ENCODE data around the gene SETBP1.

SETBP1 gene

GRCh38 chr18:44714376-44714775, 33.7 kb downstream of the SETBP1 start:
- ChIA-PET CTCF (no interaction called here), POLR2A (interaction anchor here (1.2 kb wide), 1 partner anchor 34 kb away, joined by 3 read pairs; the partner anchor contains the start of gene SETBP1)
- Histone ChIP-seq H3K4me3 (ENCODE audit: low read depth, low read length) (no peak overlapping the region), H3K4me1 (ENCODE audit: control insufficient read depth, insufficient read depth, low read length) (no peaks in the 10 kb centered on the region; the same call in 1 of the 2 replicates), H3K27ac (ENCODE audit: extremely low read depth, low read depth, low read length) (no peak overlapping the region), H3K9me3 (ENCODE audit: control insufficient read depth, insufficient read depth, low read depth, low read length) (no peaks in the 10 kb centered on the region), H3K36me3 (ENCODE audit: control insufficient read depth in 2 of 2, insufficient read depth in 1 of 2, low read length in 2 of 2) (peaks cover 0 to 6% of the 10 kb centered on the region in 2 experiments; a peak in 2 of 3 replicates)
- no peak for TF ChIP-seq ZNF426 (tag by site-specific recombination; IDR thresholded peaks at IDR 0.05)
- no peak for TF ChIP-seq KLF8 (tag by site-specific recombination; IDR thresholded peaks at IDR 0.05)
- TF ChIP-seq ZNF416 (tag by site-specific recombination; IDR thresholded peaks at IDR 0.05) = no peak
- TF ChIP-seq ZNF707 (tag by site-specific recombination; IDR thresholded peaks at IDR 0.05) = no peak
- TF ChIP-seq, protein P1, sequence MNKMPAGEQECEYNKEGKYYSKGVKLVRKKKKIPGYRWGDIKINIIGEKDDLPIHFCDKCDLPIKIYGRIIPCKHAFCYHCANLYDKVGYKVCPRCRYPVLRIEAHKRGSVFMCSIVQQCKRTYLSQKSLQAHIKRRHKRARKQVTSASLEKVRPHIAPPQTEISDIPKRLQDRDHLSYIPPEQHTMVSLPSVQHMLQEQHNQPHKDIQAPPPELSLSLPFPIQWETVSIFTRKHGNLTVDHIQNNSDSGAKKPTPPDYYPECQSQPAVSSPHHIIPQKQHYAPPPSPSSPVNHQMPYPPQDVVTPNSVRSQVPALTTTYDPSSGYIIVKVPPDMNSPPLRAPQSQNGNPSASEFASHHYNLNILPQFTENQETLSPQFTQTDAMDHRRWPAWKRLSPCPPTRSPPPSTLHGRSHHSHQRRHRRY (tag by site-specific recombination; IDR thresholded peaks at IDR 0.05) = no peak
- no peak for TF ChIP-seq ZBTB1 (tag by site-specific recombination; IDR thresholded peaks at IDR 0.05)
- TF ChIP-seq ZNF529 (tag by site-specific recombination; IDR thresholded peaks at IDR 0.05; ENCODE audit: insufficient replicate concordance) = no peak
- no peak for TF ChIP-seq ZNF768 (tag by site-specific recombination; IDR thresholded peaks at IDR 0.05)
- TF ChIP-seq ZNF341 (tag by site-specific recombination; IDR thresholded peaks at IDR 0.05; ENCODE audit: low read depth) = no peak
- no peak for TF ChIP-seq ZXDB (tag by site-specific recombination; IDR thresholded peaks at IDR 0.05)
- no peak for TF ChIP-seq ZNF585B (tag by site-specific recombination; IDR thresholded peaks at IDR 0.05)

- TF ChIP-seq ZFP3 (tag by site-specific recombination; IDR thresholded peaks at IDR 0.05; ENCODE audit: low read depth) (no peak), MYNN (tag by site-specific recombination; IDR thresholded peaks at IDR 0.05; ENCODE audit: borderline replicate concordance) (no peak), ZNF362 (tag by site-specific recombination; IDR thresholded peaks at IDR 0.05) (no peak), KLF10 (tag by site-specific recombination; IDR thresholded peaks at IDR 0.05) (no peak), ZNF624 (tag by site-specific recombination; IDR thresholded peaks at IDR 0.05) (no peak), KLF17 (tag by site-specific recombination; IDR thresholded peaks at IDR 0.05) (no peak), ZNF341 (tag by site-specific recombination; IDR thresholded peaks at IDR 0.05; ENCODE audit: low read depth) (no peak), REST (tag by site-specific recombination; IDR thresholded peaks at IDR 0.05) (no peak), ZNF423 (tag by site-specific recombination; IDR thresholded peaks at IDR 0.05) (no peak), GLIS2 (tag by site-specific recombination; IDR thresholded peaks at IDR 0.05) (no peak)
- TF ChIP-seq, protein P2, sequence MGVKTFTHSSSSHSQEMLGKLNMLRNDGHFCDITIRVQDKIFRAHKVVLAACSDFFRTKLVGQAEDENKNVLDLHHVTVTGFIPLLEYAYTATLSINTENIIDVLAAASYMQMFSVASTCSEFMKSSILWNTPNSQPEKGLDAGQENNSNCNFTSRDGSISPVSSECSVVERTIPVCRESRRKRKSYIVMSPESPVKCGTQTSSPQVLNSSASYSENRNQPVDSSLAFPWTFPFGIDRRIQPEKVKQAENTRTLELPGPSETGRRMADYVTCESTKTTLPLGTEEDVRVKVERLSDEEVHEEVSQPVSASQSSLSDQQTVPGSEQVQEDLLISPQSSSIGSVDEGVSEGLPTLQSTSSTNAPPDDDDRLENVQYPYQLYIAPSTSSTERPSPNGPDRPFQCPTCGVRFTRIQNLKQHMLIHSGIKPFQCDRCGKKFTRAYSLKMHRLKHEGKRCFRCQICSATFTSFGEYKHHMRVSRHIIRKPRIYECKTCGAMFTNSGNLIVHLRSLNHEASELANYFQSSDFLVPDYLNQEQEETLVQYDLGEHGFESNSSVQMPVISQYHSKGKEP (tag by site-specific recombination; IDR thresholded peaks at IDR 0.05) = no peak
- TF ChIP-seq, protein P3, sequence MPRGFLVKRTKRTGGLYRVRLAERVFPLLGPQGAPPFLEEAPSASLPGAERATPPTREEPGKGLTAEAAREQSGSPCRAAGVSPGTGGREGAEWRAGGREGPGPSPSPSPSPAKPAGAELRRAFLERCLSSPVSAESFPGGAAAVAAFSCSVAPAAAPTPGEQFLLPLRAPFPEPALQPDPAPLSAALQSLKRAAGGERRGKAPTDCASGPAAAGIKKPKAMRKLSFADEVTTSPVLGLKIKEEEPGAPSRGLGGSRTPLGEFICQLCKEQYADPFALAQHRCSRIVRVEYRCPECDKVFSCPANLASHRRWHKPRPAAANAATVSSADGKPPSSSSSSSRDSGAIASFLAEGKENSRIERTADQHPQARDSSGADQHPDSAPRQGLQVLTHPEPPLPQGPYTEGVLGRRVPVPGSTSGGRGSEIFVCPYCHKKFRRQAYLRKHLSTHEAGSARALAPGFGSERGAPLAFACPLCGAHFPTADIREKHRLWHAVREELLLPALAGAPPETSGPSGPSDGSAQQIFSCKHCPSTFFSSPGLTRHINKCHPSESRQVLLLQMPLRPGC (tag by site-specific recombination; IDR thresholded peaks at IDR 0.05) = no peak
- Histone ChIP-seq H3K36me3 (ENCODE audit: control insufficient read depth in 2 of 2, insufficient read depth in 1 of 2, low read length in 2 of 2) (peaks cover 0 to 6% of the 10 kb centered on the region in 2 experiments; a peak in 2 of 3 replicates), H3K4me3 (ENCODE audit: low read depth, low read length) (no peak overlapping the region), H3K9me3 (ENCODE audit: control insufficient read depth, insufficient read depth, low read depth, low read length) (no peaks in the 10 kb centered on the region), H3K27ac (ENCODE audit: extremely low read depth, low read depth, low read length) (no peak overlapping the region), H3K4me1 (ENCODE audit: control insufficient read depth, insufficient read depth, low read length) (no peaks in the 10 kb centered on the region; the same call in 1 of the 2 replicates)
- ChIA-PET CTCF (interaction anchor here (0.5 kb wide), 1 partner anchor 332 kb away, joined by 4 read pairs; no protein-coding TSS in a partner anchor), POLR2A (interaction anchor here (1.2 kb wide), 1 partner anchor 35 kb away, joined by 3 read pairs; the partner anchor contains the start of gene SETBP1)
Observed at GRCh38 chr18:44715245-44715644, 34.6 kb downstream of the SETBP1 start.
